ENCODE data around the gene MAN1C1.
"Not testable (repeated sequence)": the region's sequence is repeated elsewhere in the genome, so short reads cannot be mapped to it uniquely, and the experiment has no call there.

Gene MAN1C1

GRCh38 chr1:25623731-25624130 lies 7.1 kb downstream of the MAN1C1 start:
- Histone ChIP-seq H3K79me2 (ENCODE audit: control insufficient read depth, insufficient read depth, low read length, unreplicated experiment) (no peaks in the 10 kb centered on the region), H2AFZ (ENCODE audit: low read length, unreplicated experiment) (no peak overlapping the region), H3K36me3 (ENCODE audit: insufficient read depth, low read length) (no peaks in the 10 kb centered on the region), H3K4me3 (ENCODE audit: low read depth, low read length) (no peak overlapping the region), H3K4me1 (ENCODE audit: control insufficient read depth, insufficient read depth, low read length, unreplicated experiment) (no peaks in the 10 kb centered on the region), H3K27ac (ENCODE audit: low read depth, low read length) (no peak overlapping the region), H3K27me3 (ENCODE audit: insufficient read depth, low read length) (peaks cover 20% of the 10 kb centered on the region)

GRCh38 chr1:25624156-25624555 lies 7.6 kb downstream of the MAN1C1 start:
- Histone ChIP-seq H2AFZ (ENCODE audit: low read length, unreplicated experiment) (no peak overlapping the region), H3K4me1 (ENCODE audit: control insufficient read depth, insufficient read depth, low read length, unreplicated experiment) (no peaks in the 10 kb centered on the region), H3K36me3 (ENCODE audit: insufficient read depth, low read length) (no peaks in the 10 kb centered on the region), H3K4me3 (ENCODE audit: low read depth, low read length) (no peak overlapping the region), H3K27ac (ENCODE audit: low read depth, low read length) (no peak overlapping the region), H3K79me2 (ENCODE audit: control insufficient read depth, insufficient read depth, low read length, unreplicated experiment) (no peaks in the 10 kb centered on the region), H3K27me3 (ENCODE audit: insufficient read depth, low read length) (peaks cover 17% of the 10 kb centered on the region)

GRCh38 chr1:25624604-25625003 lies 8.0 kb downstream of the MAN1C1 start:
- H2AFZ ChIP-seq (ENCODE audit: low read length, unreplicated experiment) = no peak overlapping the region
- H3K4me1 ChIP-seq (ENCODE audit: control insufficient read depth, insufficient read depth, low read length, unreplicated experiment) = peaks cover 1% of the 10 kb centered on the region
- H3K36me3 ChIP-seq (ENCODE audit: insufficient read depth, low read length) = no peaks in the 10 kb centered on the region
- H3K4me3 ChIP-seq (ENCODE audit: low read depth, low read length) = no peak overlapping the region
- H3K27me3 ChIP-seq (ENCODE audit: insufficient read depth, low read length) = peaks cover 12% of the 10 kb centered on the region
- no peak overlapping the region for H3K27ac ChIP-seq (ENCODE audit: low read depth, low read length)
- no peaks in the 10 kb centered on the region for H3K79me2 ChIP-seq (ENCODE audit: control insufficient read depth, insufficient read depth, low read length, unreplicated experiment)

GRCh38 chr1:25626018-25626417 lies 9.4 kb downstream of the MAN1C1 start:
- H3K27ac ChIP-seq (ENCODE audit: low read depth, low read length) = no peak overlapping the region
- H3K4me1 ChIP-seq (ENCODE audit: control insufficient read depth, insufficient read depth, low read length, unreplicated experiment) = peaks cover 7% of the 10 kb centered on the region
- no peaks in the 10 kb centered on the region for H3K79me2 ChIP-seq (ENCODE audit: control insufficient read depth, insufficient read depth, low read length, unreplicated experiment)

GRCh38 chr1:25628741-25629421 lies 12.3 kb downstream of the MAN1C1 start:
- Histone ChIP-seq H2AFZ (ENCODE audit: low read length, unreplicated experiment) (no peak overlapping the region), H3K4me1 (ENCODE audit: control insufficient read depth, insufficient read depth, low read length, unreplicated experiment) (peaks cover 7% of the 10 kb centered on the region), H3K79me2 (ENCODE audit: control insufficient read depth, insufficient read depth, low read length, unreplicated experiment) (no peaks in the 10 kb centered on the region), H3K36me3 (ENCODE audit: insufficient read depth, low read length) (no peaks in the 10 kb centered on the region), H3K27ac (ENCODE audit: low read depth, low read length) (no peak overlapping the region), H3K27me3 (ENCODE audit: insufficient read depth, low read length) (peaks cover 2% of the 10 kb centered on the region; the same call in 1 of the 2 replicates), H3K4me3 (ENCODE audit: low read depth, low read length) (no peak overlapping the region)

More at GRCh38 chr1:25626018-25626417, 9.4 kb downstream of the MAN1C1 start:
- H3K36me3 ChIP-seq (ENCODE audit: insufficient read depth, low read length) = no peaks in the 10 kb centered on the region
- H2AFZ ChIP-seq (ENCODE audit: low read length, unreplicated experiment) = no peak overlapping the region
- H3K27me3 ChIP-seq (ENCODE audit: insufficient read depth, low read length) = no peaks in the 10 kb centered on the region; the same call in 1 of the 2 replicates
- H3K4me3 ChIP-seq (ENCODE audit: low read depth, low read length) = no peak overlapping the region

GRCh38 chr1:25629836-25630235 lies 13.2 kb downstream of the MAN1C1 start:
- peaks cover 7% of the 10 kb centered on the region for H3K4me1 ChIP-seq (ENCODE audit: control insufficient read depth, insufficient read depth, low read length, unreplicated experiment)
- no peak overlapping the region for H3K4me3 ChIP-seq (ENCODE audit: low read depth, low read length)
- no peaks in the 10 kb centered on the region for H3K79me2 ChIP-seq (ENCODE audit: control insufficient read depth, insufficient read depth, low read length, unreplicated experiment)
- H3K36me3 ChIP-seq (ENCODE audit: insufficient read depth, low read length) = no peaks in the 10 kb centered on the region
- H2AFZ ChIP-seq (ENCODE audit: low read length, unreplicated experiment) = no peak overlapping the region
- H3K27me3 ChIP-seq (ENCODE audit: insufficient read depth, low read length) = peaks cover 2% of the 10 kb centered on the region; the same call in 1 of the 2 replicates
- no peak overlapping the region for H3K27ac ChIP-seq (ENCODE audit: low read depth, low read length)

- Histone ChIP-seq H3K4me1 (ENCODE audit: control insufficient read depth, insufficient read depth, low read length, unreplicated experiment) (peaks cover 7% of the 10 kb centered on the region), H3K36me3 (ENCODE audit: insufficient read depth, low read length) (no peaks in the 10 kb centered on the region), H2AFZ (ENCODE audit: low read length, unreplicated experiment) (no peak overlapping the region), H3K4me3 (ENCODE audit: low read depth, low read length) (peak overlapping the region; percentile 14), H3K27ac (ENCODE audit: low read depth, low read length) (no peak overlapping the region), H3K79me2 (ENCODE audit: control insufficient read depth, insufficient read depth, low read length, unreplicated experiment) (no peaks in the 10 kb centered on the region), H3K27me3 (ENCODE audit: insufficient read depth, low read length) (peaks cover 2% of the 10 kb centered on the region; the same call in 1 of the 2 replicates)
Observed at GRCh38 chr1:25631750-25632485, 15.3 kb downstream of the MAN1C1 start.

GRCh38 chr1:25634066-25634465 lies 17.5 kb downstream of the MAN1C1 start:
- Histone ChIP-seq H3K36me3 (ENCODE audit: insufficient read depth, low read length) (0 out of 2 replicates have a peak, but pooled peaks cover 3% of the 10 kb centered on the region), H3K79me2 (ENCODE audit: control insufficient read depth, insufficient read depth, low read length, unreplicated experiment) (no peaks in the 10 kb centered on the region), H3K4me1 (ENCODE audit: control insufficient read depth, insufficient read depth, low read length, unreplicated experiment) (peaks cover 7% of the 10 kb centered on the region), H3K4me3 (ENCODE audit: low read depth, low read length) (no peak overlapping the region), H3K27me3 (ENCODE audit: insufficient read depth, low read length) (peaks cover 10% of the 10 kb centered on the region; the same call in 1 of the 2 replicates), H2AFZ (ENCODE audit: low read length, unreplicated experiment) (no peak overlapping the region), H3K27ac (ENCODE audit: low read depth, low read length) (no peak overlapping the region)

GRCh38 chr1:25634896-25635295 lies 18.3 kb downstream of the MAN1C1 start:
- peaks cover 19% of the 10 kb centered on the region for H3K27me3 ChIP-seq (ENCODE audit: insufficient read depth, low read length)
- H3K4me1 ChIP-seq (ENCODE audit: control insufficient read depth, insufficient read depth, low read length, unreplicated experiment) = peaks cover 3% of the 10 kb centered on the region
- no peak overlapping the region for H2AFZ ChIP-seq (ENCODE audit: low read length, unreplicated experiment)
- no peak overlapping the region for H3K27ac ChIP-seq (ENCODE audit: low read depth, low read length)
- 0 out of 2 replicates have a peak, but pooled peaks cover 3% of the 10 kb centered on the region for H3K36me3 ChIP-seq (ENCODE audit: insufficient read depth, low read length)
- H3K79me2 ChIP-seq (ENCODE audit: control insufficient read depth, insufficient read depth, low read length, unreplicated experiment) = no peaks in the 10 kb centered on the region
- H3K4me3 ChIP-seq (ENCODE audit: low read depth, low read length) = no peak overlapping the region

GRCh38 chr1:25636141-25636540 lies 19.6 kb downstream of the MAN1C1 start:
- not testable (repeated sequence) for H3K4me3 ChIP-seq (ENCODE audit: low read depth, low read length); H3K79me2 ChIP-seq (ENCODE audit: control insufficient read depth, insufficient read depth, low read length, unreplicated experiment); H2AFZ ChIP-seq (ENCODE audit: low read length, unreplicated experiment); H3K4me1 ChIP-seq (ENCODE audit: control insufficient read depth, insufficient read depth, low read length, unreplicated experiment); H3K27ac ChIP-seq (ENCODE audit: low read depth, low read length); H3K36me3 ChIP-seq (ENCODE audit: insufficient read depth, low read length)
- H3K27me3 ChIP-seq (ENCODE audit: insufficient read depth, low read length) = peaks cover 31% of the 10 kb centered on the region

Data from ACC112 (cell line).